Ascending aorta (tissue), 2 donors: ENCODE measurements around the gene CRISPLD2. TPM values are rescaled to one million over a fixed set of nuclear protein-coding genes. Genes with fewer than 3 reads are reported as not detected.

Experiments
- DNase-seq, 2 donors: peaks; one replicate each; pipeline ENCODE4 v3.0.0-alpha.2; 2019; ENCODE audit warnings: low spot score in 2 of 2
- H3K27ac ChIP-seq, 2 donors: fragments of 200-600 bp; sonication (generic); one replicate each; pipeline ENCODE4 v1.5.1; 2016 to 2017; ENCODE audit warnings: mild to moderate bottlenecking in 1 of 2
- H3K27me3 ChIP-seq: fragments of 200-600 bp; sonication (generic); one replicate; pipeline ENCODE4 v1.5.1; 2017
- H3K36me3 ChIP-seq, 2 donors: fragments of 200-600 bp; sonication (generic); one replicate each; pipeline ENCODE4 v1.5.1; 2016
- H3K4me1 ChIP-seq, 2 donors: fragments of 200-600 bp; sonication (generic); one replicate each; pipeline ENCODE4 v1.5.1; 2016 to 2017; ENCODE audit warnings: mild to moderate bottlenecking in 1 of 2
- H3K4me3 ChIP-seq, 2 donors: fragments of 200-600 bp; sonication (generic); one replicate each; pipeline ENCODE4 v1.5.1; 2016 to 2017; ENCODE audit warnings: mild to moderate bottlenecking in 1 of 2
- H3K9me3 ChIP-seq, 2 donors: fragments of 200-600 bp; sonication (generic); one replicate each; pipeline ENCODE4 v1.5.1; 2016
- CTCF ChIP-seq, 3 experiments: fragments of 200-600 bp in 2 of 3; fragments of 450-650 bp in 1 of 3; sonication (generic) in 2 of 3; IDR thresholded peaks; one replicate each; pipeline ENCODE4 v1.5.1; 2016 to 2019; ENCODE audit warnings: antibody characterized with exemption in 3 of 3, mild to moderate bottlenecking in 1 of 3, moderate library complexity in 1 of 3
- intact Hi-C: fragments of 100-400 bp; cut with DNase I; formaldehyde crosslinking; loops from one replicate; pipeline ENCODE4 v1.15.1; 2023
- total RNA-seq: library from RNA; depleted of rRNA; stranded (reverse); fragments of >200 nt; gene quantifications from one replicate; pipeline ENCODE4 v1.1.0, GENCODE V29; 2016

CRISPLD2 gene
- total RNA-seq, 1 donor from 2014 or later: 204 TPM

GRCh38 chr16:84791501-84791900 lies 28.3 kb upstream of the CRISPLD2 start:
- no peaks in the 10 kb centered on the region for H3K9me3 ChIP-seq

GRCh38 chr16:84794186-84794585 lies 25.6 kb upstream of the CRISPLD2 start:
- TF ChIP-seq CTCF (IDR thresholded peaks at IDR 0.05): no peak
- Histone ChIP-seq H3K9me3 (no peaks in the 10 kb centered on the region), H3K27ac (no peak overlapping the region), H3K36me3 (no peaks in the 10 kb centered on the region), H3K27me3 (no peaks in the 10 kb centered on the region), H3K4me1 (no peaks in the 10 kb centered on the region), H3K4me3 (no peak overlapping the region)
- DNase-seq: no peak
- intact Hi-C loops: no loop called here

More at GRCh38 chr16:84791501-84791900, 28.3 kb upstream of the CRISPLD2 start:
- intact Hi-C loops: no loop called here
- H3K4me1 ChIP-seq: no peaks in the 10 kb centered on the region
- no peak overlapping the region for H3K27ac ChIP-seq
- no peaks in the 10 kb centered on the region for H3K36me3 ChIP-seq
- no peak for TF ChIP-seq CTCF (IDR thresholded peaks at IDR 0.05)
- DNase-seq: no peak
- H3K4me3 ChIP-seq: no peak overlapping the region
- no peaks in the 10 kb centered on the region for H3K27me3 ChIP-seq

GRCh38 chr16:84794626-84795025 lies 25.2 kb upstream of the CRISPLD2 start:
- intact Hi-C loops: no loop called here
- no peak for TF ChIP-seq CTCF (IDR thresholded peaks at IDR 0.05)
- Histone ChIP-seq H3K27ac (peak overlapping the region; percentile 5 to 36), H3K9me3 (no peaks in the 10 kb centered on the region), H3K36me3 (no peaks in the 10 kb centered on the region), H3K4me3 (no peak overlapping the region), H3K4me1 (no peaks in the 10 kb centered on the region), H3K27me3 (no peaks in the 10 kb centered on the region)
- no peak for DNase-seq

GRCh38 chr16:84795329-84796053 lies 24.3 kb upstream of the CRISPLD2 start:
- no peaks in the 10 kb centered on the region for H3K9me3 ChIP-seq
- intact Hi-C loops: no loop called here
- peak overlapping the region; percentile 5 to 36 for H3K27ac ChIP-seq
- no peaks in the 10 kb centered on the region for H3K36me3 ChIP-seq
- DNase-seq: peak in 1 of 2 donors; percentile 86
- H3K27me3 ChIP-seq: no peaks in the 10 kb centered on the region
- TF ChIP-seq CTCF (IDR thresholded peaks at IDR 0.05): no peak
- no peaks in the 10 kb centered on the region for H3K4me1 ChIP-seq
- peak overlapping the region in 1 of 2 donors; percentile 35 for H3K4me3 ChIP-seq

- Histone ChIP-seq H3K4me3 (no peak overlapping the region), H3K9me3 (no peaks in the 10 kb centered on the region)
- intact Hi-C loops: no loop called here
Measured at GRCh38 chr16:84800158-84800978, 19.4 kb upstream of the CRISPLD2 start.

More at GRCh38 chr16:84800158-84800978, 19.4 kb upstream of the CRISPLD2 start:
- H3K4me1 ChIP-seq: no peaks in the 10 kb centered on the region
- no peak overlapping the region for H3K27ac ChIP-seq
- no peaks in the 10 kb centered on the region for H3K36me3 ChIP-seq
- H3K27me3 ChIP-seq: no peaks in the 10 kb centered on the region
- no peak for TF ChIP-seq CTCF (IDR thresholded peaks at IDR 0.05)
- no peak for DNase-seq
